ENCODE measurements around the gene JAKMIP2. TPM values are rescaled to one million over a fixed set of nuclear protein-coding genes. Genes with fewer than 3 reads are reported as not detected.

JAKMIP2 gene
- total and polyA plus RNA-seq, 9 donors, result 0.10 to 7.0 (median 0.24) TPM

- 13 to 32% (median 22%) methylated on average over 3 of the region's 3 CpGs for WGBS, 3 donors
- H3K27me3 ChIP-seq, result no peaks in the 10 kb centered on the region
- H3K27ac ChIP-seq, result no peak overlapping the region
- H3K9me3 ChIP-seq, result no peaks in the 10 kb centered on the region
- H3K4me1 ChIP-seq (ENCODE audit: insufficient read depth), result peaks cover 3% of the 10 kb centered on the region
- intact Hi-C loops (cut with DNase I), result no loop called here
- H3K36me3 ChIP-seq, result no peaks in the 10 kb centered on the region
- DNase-seq, result no peak
- TF ChIP-seq CTCF (IDR thresholded peaks at IDR 0.05), result no peak
- TF ChIP-seq EP300 (IDR thresholded peaks at IDR 0.05), result no peak
- no peak for TF ChIP-seq POLR2A (IDR thresholded peaks at IDR 0.05)
- no peak overlapping the region for H3K4me3 ChIP-seq
Observed at GRCh38 chr5:147673266-147673665, 109.3 kb downstream of the JAKMIP2 start.

GRCh38 chr5:147671365-147671764, 111.2 kb downstream of the JAKMIP2 start:
- no peak overlapping the region for H3K4me3 ChIP-seq
- peaks cover 3% of the 10 kb centered on the region for H3K4me1 ChIP-seq (ENCODE audit: insufficient read depth)
- intact Hi-C loops (cut with DNase I), result no loop called here
- TF ChIP-seq CTCF (IDR thresholded peaks at IDR 0.05) (no peak), POLR2A (IDR thresholded peaks at IDR 0.05) (no peak), EP300 (IDR thresholded peaks at IDR 0.05) (no peak)
- H3K27me3 ChIP-seq, result no peaks in the 10 kb centered on the region
- H3K9me3 ChIP-seq, result no peaks in the 10 kb centered on the region
- H3K36me3 ChIP-seq, result no peaks in the 10 kb centered on the region
- whole genome bisulfite sequencing, 3 donors, result 87 to 92% (median 90%) methylated on average over 6 of the region's 6 CpGs
- no peak overlapping the region for H3K27ac ChIP-seq
- DNase-seq, result no peak

GRCh38 chr5:147670815-147671214, 111.7 kb downstream of the JAKMIP2 start:
- H3K36me3 ChIP-seq, result no peaks in the 10 kb centered on the region
- H3K4me1 ChIP-seq (ENCODE audit: insufficient read depth), result peaks cover 3% of the 10 kb centered on the region
- no peaks in the 10 kb centered on the region for H3K9me3 ChIP-seq
- TF ChIP-seq POLR2A (IDR thresholded peaks at IDR 0.05), result no peak
- no peak for TF ChIP-seq CTCF (IDR thresholded peaks at IDR 0.05)
- no peak for TF ChIP-seq EP300 (IDR thresholded peaks at IDR 0.05)
- no peak overlapping the region for H3K4me3 ChIP-seq
- intact Hi-C loops (cut with DNase I), result no loop called here
- WGBS, 3 donors, result 83 to 97% (median 84%) methylated on average over 1 of the region's 1 CpG
- no peak for DNase-seq
- no peak overlapping the region for H3K27ac ChIP-seq
- H3K27me3 ChIP-seq, result no peaks in the 10 kb centered on the region

GRCh38 chr5:147669169-147669869, 113.2 kb downstream of the JAKMIP2 start:
- Histone ChIP-seq H3K9me3 (no peaks in the 10 kb centered on the region), H3K36me3 (no peaks in the 10 kb centered on the region), H3K27me3 (no peaks in the 10 kb centered on the region), H3K4me1 (ENCODE audit: insufficient read depth) (peaks cover 3% of the 10 kb centered on the region), H3K4me3 (no peak overlapping the region), H3K27ac (no peak overlapping the region)
- TF ChIP-seq POLR2A (IDR thresholded peaks at IDR 0.05), result no peak
- WGBS, 3 donors, result 57 to 64% (median 59%) methylated on average over 9 of the region's 9 CpGs
- intact Hi-C loops (cut with DNase I), result no loop called here
- DNase-seq, result no peak

DNA sequence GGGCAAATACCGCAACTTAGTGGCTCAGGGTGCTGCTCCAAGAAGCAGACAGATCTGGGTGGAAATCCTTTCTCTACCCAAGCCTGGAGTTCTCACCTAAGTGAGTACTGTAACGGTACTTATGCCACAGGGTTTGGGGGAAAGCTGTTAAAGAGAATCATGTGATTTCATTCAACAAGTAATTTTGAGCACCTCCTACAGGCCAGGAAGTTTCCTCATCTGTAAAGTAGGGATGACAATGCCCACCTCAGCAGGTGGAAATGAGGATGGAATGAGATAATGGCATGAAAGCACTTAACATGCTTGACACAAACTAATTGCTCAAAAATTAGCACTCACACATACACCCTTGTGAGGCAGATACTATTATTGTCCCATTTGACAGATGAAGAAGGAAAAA, 114.1 kb downstream of the JAKMIP2 start:
- intact Hi-C loops (cut with DNase I), result no loop called here
- Histone ChIP-seq H3K27ac (no peak overlapping the region), H3K4me1 (ENCODE audit: insufficient read depth) (peaks cover 2% of the 10 kb centered on the region), H3K4me3 (no peak overlapping the region), H3K9me3 (no peaks in the 10 kb centered on the region), H3K36me3 (no peaks in the 10 kb centered on the region), H3K27me3 (no peaks in the 10 kb centered on the region)
- no peak for DNase-seq
- TF ChIP-seq POLR2A (IDR thresholded peaks at IDR 0.05) (no peak), CTCF (IDR thresholded peaks at IDR 0.05) (no peak), EP300 (IDR thresholded peaks at IDR 0.05) (no peak)
- WGBS, 3 donors, result 90 to 100% (median 96%) methylated on average over 2 of the region's 2 CpGs

All from ovary (tissue), 9 donors.